Suprapubic skin (tissue), 4 donors: ENCODE measurements around the gene AQP3. TPM values are rescaled to one million over a fixed set of nuclear protein-coding genes. Genes with fewer than 3 reads are reported as not detected.
A peak's percentile ranks its signal among the peaks of the same experiment; 100 is the strongest.

ENCODE experiments used
- DNase-seq, 2 donors: peaks; one replicate each; pipeline ENCODE4 v3.0.0-alpha.2; 2019; ENCODE audit warnings: low spot score in 2 of 2
- H3K27ac ChIP-seq: fragments of 200-600 bp; sonication (generic); one replicate; pipeline ENCODE4 v1.5.1; 2019
- H3K27me3 ChIP-seq: fragments of 200-600 bp; sonication (generic); one replicate; pipeline ENCODE4 v1.5.1; 2019
- H3K36me3 ChIP-seq: fragments of 200-600 bp; sonication (generic); one replicate; pipeline ENCODE4 v1.5.1; 2019
- H3K4me1 ChIP-seq: fragments of 200-600 bp; sonication (generic); one replicate; pipeline ENCODE4 v1.5.1; 2019
- H3K4me3 ChIP-seq: fragments of 200-600 bp; sonication (generic); one replicate; pipeline ENCODE4 v1.5.1; 2019; ENCODE audit warnings: mild to moderate bottlenecking
- H3K9me3 ChIP-seq: fragments of 200-600 bp; sonication (generic); one replicate; pipeline ENCODE4 v1.5.1; 2019
- EP300 ChIP-seq: sonication (generic); formaldehyde crosslinking; IDR thresholded peaks from one replicate; pipeline ENCODE4 v1.6.1; 2017; ENCODE audit warnings: antibody characterized with exemption
- POLR2A ChIP-seq, 2 donors: fragments of 450-650 bp; IDR thresholded peaks; one replicate each; pipeline ENCODE4 v1.6.1; 2017; ENCODE audit warnings: antibody characterized with exemption in 2 of 2, mild to moderate bottlenecking in 2 of 2, moderate library complexity in 2 of 2
- POLR2AphosphoS5 ChIP-seq, 3 donors: sonication (generic); formaldehyde crosslinking; IDR thresholded peaks; one replicate each; pipeline ENCODE4 v1.6.1; 2017; ENCODE audit warnings: antibody characterized with exemption in 3 of 3
- WGBS: methylation state at CpG from one replicate; pipeline ENCODE4 v1.1.5; 2018; 5-methylcytosine and 5-hydroxymethylcytosine counted together
- total RNA-seq, 4 donors: library from RNA; depleted of rRNA; stranded (reverse); fragments of >200 nt; gene quantifications; one replicate each; pipeline ENCODE4 v1.1.0, GENCODE V29; 2016
- TF ChIP-seq, protein P1 (sequence below), 2 donors: fragments of 200-600 bp in 1 of 2; fragments of 450-650 bp in 1 of 2; sonication (generic) in 1 of 2; IDR thresholded peaks; one replicate each; pipeline ENCODE4 v1.5.1; 2016 to 2019; ENCODE audit warnings: antibody characterized with exemption in 2 of 2, mild to moderate bottlenecking in 1 of 2, moderate library complexity in 1 of 2

The AQP3 gene
- total RNA-seq, 4 donors from 2014 or later = 1,277 to 1,951 (median 1,548) TPM

DNA sequence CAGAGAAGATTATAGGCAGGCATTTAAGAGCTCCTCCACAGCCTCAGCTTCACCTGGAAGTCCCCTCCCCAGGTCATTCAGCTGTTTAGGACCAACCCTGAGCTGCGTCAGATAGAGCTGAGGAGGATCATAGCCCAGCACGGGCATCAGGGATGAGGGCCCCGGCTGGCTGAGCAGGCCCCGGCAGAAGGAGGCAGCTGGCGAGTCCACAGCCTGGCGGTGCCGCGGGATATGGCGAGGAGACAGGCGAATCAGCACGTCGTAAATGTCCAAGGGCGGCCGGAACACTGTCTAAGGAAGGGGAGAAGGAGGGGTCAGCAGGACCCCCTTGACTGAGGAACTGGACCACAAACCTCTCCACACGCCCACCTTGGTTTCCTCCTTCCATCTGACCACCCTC is 15.8 kb upstream of the AQP3 start:
- Histone ChIP-seq H3K27ac (no peak overlapping the region), H3K36me3 (peaks cover 66% of the 10 kb centered on the region), H3K4me3 (no peak overlapping the region), H3K4me1 (peaks cover 51% of the 10 kb centered on the region), H3K27me3 (no peaks in the 10 kb centered on the region), H3K9me3 (no peaks in the 10 kb centered on the region)
- WGBS = 85% methylated on average over 15 of the region's 15 CpGs
- TF ChIP-seq EP300 = no peak
- no peak for TF ChIP-seq POLR2AphosphoS5 (IDR thresholded peaks at IDR 0.05)
- TF ChIP-seq, protein P1, sequence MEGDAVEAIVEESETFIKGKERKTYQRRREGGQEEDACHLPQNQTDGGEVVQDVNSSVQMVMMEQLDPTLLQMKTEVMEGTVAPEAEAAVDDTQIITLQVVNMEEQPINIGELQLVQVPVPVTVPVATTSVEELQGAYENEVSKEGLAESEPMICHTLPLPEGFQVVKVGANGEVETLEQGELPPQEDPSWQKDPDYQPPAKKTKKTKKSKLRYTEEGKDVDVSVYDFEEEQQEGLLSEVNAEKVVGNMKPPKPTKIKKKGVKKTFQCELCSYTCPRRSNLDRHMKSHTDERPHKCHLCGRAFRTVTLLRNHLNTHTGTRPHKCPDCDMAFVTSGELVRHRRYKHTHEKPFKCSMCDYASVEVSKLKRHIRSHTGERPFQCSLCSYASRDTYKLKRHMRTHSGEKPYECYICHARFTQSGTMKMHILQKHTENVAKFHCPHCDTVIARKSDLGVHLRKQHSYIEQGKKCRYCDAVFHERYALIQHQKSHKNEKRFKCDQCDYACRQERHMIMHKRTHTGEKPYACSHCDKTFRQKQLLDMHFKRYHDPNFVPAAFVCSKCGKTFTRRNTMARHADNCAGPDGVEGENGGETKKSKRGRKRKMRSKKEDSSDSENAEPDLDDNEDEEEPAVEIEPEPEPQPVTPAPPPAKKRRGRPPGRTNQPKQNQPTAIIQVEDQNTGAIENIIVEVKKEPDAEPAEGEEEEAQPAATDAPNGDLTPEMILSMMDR (IDR thresholded peaks at IDR 0.05) = no peak
- TF ChIP-seq POLR2A (IDR thresholded peaks at IDR 0.05) = no peak
- DNase-seq = no peak

DNA sequence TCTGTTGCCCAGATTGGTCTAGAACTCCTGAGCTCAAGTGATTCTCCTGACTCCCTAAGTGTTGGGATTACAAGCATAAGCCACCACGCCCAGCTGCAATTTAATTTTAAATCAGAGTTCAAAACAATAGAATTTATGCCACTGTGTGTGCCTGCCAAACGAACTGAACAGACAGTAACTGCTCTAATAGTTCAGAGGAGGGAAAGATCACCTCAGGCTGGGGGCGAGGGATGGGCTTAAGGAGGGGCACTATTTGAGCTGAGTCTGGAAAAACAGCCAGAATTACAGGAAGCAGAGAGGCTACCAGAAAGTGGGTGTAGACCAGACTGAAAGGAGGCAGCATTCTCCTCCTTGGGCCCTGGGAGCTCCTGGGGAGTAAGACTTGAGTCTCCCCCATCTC is 14.1 kb upstream of the AQP3 start:
- WGBS = 33% methylated on average over 3 of the region's 3 CpGs
- TF ChIP-seq, protein P1 (IDR thresholded peaks at IDR 0.05) = no peak
- TF ChIP-seq POLR2AphosphoS5 (IDR thresholded peaks at IDR 0.05) = no peak
- TF ChIP-seq POLR2A (IDR thresholded peaks at IDR 0.05) = no peak
- peaks cover 49% of the 10 kb centered on the region for H3K36me3 ChIP-seq

DNA sequence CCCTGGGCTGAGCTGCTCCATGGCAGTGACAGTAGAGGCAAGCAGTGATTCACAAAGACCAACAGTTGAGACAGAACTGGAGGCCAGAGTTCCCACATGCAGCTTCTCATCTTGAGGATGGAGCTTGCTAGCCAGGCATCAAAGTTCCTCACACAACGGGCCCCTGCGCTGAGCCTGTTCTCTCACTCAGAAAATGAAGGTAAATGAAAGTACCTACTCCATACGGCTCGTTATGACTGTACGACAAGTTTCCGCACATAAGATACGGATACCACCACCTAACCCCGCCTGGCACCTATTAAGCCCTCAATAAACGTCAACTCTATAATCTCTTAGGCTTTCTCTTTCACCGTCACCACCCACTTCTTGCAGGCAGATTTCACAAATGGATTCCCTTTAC is 13.5 kb upstream of the AQP3 start:
- no peaks in the 10 kb centered on the region for H3K27me3 ChIP-seq
- no peaks in the 10 kb centered on the region for H3K9me3 ChIP-seq
- H3K36me3 ChIP-seq = peaks cover 43% of the 10 kb centered on the region
- peaks cover 56% of the 10 kb centered on the region for H3K4me1 ChIP-seq
- H3K4me3 ChIP-seq = no peak overlapping the region
- 78% methylated on average over 10 of the region's 10 CpGs for WGBS
- TF ChIP-seq POLR2AphosphoS5 (IDR thresholded peaks at IDR 0.05) (no peak), POLR2A (IDR thresholded peaks at IDR 0.05) (no peak), EP300 (no peak)
- TF ChIP-seq, protein P1 (IDR thresholded peaks at IDR 0.05) = no peak
- DNase-seq = no peak
- peak overlapping the region; percentile 9 for H3K27ac ChIP-seq

More for the DNA sequence above, 14.1 kb upstream of the AQP3 start:
- no peaks in the 10 kb centered on the region for H3K9me3 ChIP-seq
- H3K4me3 ChIP-seq = no peak overlapping the region
- no peak for DNase-seq
- peak overlapping the region; percentile 9 for H3K27ac ChIP-seq
- peaks cover 56% of the 10 kb centered on the region for H3K4me1 ChIP-seq
- no peaks in the 10 kb centered on the region for H3K27me3 ChIP-seq

DNA sequence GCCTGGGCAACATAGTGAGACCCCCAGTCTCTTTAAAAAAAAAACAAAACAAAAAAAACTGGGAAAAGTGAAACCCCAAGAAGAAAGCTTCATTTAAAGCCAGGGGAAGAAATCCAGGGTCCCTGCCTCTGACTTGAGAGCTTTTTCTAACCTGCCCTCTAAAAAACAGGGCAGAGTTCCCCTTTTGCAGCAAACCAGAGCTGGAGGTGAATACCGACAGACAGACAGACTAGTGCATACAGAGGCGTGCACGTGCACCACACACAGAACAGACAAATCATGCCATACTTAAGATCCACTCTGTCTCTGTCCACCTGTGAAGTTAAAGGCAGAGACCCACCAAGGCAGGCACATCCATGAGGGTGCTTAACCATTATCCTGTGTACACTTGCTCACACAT is 11.7 kb upstream of the AQP3 start:
- H3K27me3 ChIP-seq = no peaks in the 10 kb centered on the region
- no peak overlapping the region for H3K27ac ChIP-seq
- no peak overlapping the region for H3K4me3 ChIP-seq
- TF ChIP-seq EP300 (no peak), POLR2AphosphoS5 (IDR thresholded peaks at IDR 0.05) (no peak), POLR2A (IDR thresholded peaks at IDR 0.05) (no peak)
- TF ChIP-seq, protein P1 (IDR thresholded peaks at IDR 0.05) = no peak
- 63% methylated on average over 3 of the region's 3 CpGs for WGBS
- DNase-seq = no peak
- no peaks in the 10 kb centered on the region for H3K9me3 ChIP-seq
- H3K36me3 ChIP-seq = peaks cover 25% of the 10 kb centered on the region
- H3K4me1 ChIP-seq = peaks cover 47% of the 10 kb centered on the region

DNA sequence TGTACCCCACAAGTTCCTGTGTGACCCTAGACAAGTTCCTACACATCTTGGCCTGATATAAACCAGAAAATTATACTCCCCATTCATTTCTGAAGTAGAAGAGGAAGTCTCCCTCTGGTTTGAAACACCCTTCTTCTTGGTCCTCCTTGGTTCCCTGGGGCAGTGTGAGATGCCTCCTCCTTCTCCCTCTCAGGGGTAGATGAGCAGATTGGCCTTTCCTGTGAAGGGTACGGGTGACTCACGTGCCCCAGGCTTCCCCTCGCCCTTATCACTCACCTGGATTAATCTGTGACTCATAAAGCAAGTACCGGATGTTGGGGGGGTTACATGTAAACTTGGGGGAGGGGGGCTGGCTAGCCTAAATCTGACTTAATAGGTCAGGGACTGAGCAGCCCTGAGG is 11.1 kb upstream of the AQP3 start:
- H3K9me3 ChIP-seq = no peaks in the 10 kb centered on the region
- WGBS = 27% methylated on average over 4 of the region's 4 CpGs
- no peak for DNase-seq
- TF ChIP-seq POLR2AphosphoS5 (IDR thresholded peaks at IDR 0.05) (no peak), POLR2A (IDR thresholded peaks at IDR 0.05) (no peak), EP300 (no peak)
- TF ChIP-seq, protein P1 (IDR thresholded peaks at IDR 0.05) = no peak
- no peaks in the 10 kb centered on the region for H3K27me3 ChIP-seq
- H3K4me1 ChIP-seq = peaks cover 43% of the 10 kb centered on the region
- no peak overlapping the region for H3K27ac ChIP-seq
- no peak overlapping the region for H3K4me3 ChIP-seq
- H3K36me3 ChIP-seq = peaks cover 19% of the 10 kb centered on the region
